ENCODE measurements around the gene NTRK2.
A peak's percentile ranks its signal among the peaks of the same experiment; 100 is the strongest.

NTRK2 gene

GRCh38 chr9:84686068-84686467 lies 16.5 kb downstream of the NTRK2 start:
- no peak for DNase-seq

DNA sequence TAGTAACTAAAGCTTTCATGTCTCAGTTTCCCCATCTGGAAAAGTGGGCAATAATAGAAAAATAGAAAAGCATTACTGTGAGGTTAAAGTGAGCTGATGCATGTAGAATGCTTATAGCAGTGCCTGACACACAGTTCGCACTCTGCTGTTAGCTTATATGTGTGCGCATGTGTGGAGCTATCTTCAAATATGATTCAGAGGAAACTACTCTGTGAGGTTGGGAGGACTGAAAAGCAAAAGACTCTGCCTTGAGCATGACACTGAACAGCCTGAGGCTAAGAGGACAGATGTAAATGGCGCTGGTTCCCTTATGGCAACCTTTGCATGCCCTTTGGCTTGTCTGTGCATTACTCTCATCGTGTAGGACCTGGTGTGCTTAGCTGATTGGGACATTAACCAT lies 19.4 kb downstream of the NTRK2 start:
- no peak for DNase-seq

GRCh38 chr9:84691634-84692033 lies 22.1 kb downstream of the NTRK2 start:
- no peak for DNase-seq

GRCh38 chr9:84694248-84694647 lies 24.7 kb downstream of the NTRK2 start:
- no peak for DNase-seq

GRCh38 chr9:84697042-84697441 lies 27.5 kb downstream of the NTRK2 start:
- DNase-seq, result no peak

- peak; percentile 21 for DNase-seq
Observed at GRCh38 chr9:84697509-84698114, 28.1 kb downstream of the NTRK2 start.

DNA sequence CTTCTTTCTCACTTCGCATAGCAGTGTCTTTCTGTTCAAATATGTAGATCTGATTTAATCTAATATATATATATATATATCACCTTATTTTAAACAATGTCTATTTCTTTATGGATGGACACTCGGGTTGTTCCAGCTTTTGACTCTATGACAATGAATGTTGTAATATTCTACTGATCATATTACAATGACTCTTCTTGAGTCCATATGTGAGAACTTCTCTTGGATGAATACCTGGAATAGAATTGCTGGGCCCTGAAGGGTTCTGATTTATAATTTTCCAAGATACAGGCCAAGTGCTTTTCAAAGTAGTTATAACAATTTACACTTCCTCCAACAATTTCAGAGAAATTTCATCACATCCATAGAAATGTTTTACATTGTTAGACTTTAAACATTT lies 28.8 kb downstream of the NTRK2 start:
- no peak for DNase-seq

- DNase-seq, result no peak
Observed at GRCh38 chr9:84699984-84700383, 30.5 kb downstream of the NTRK2 start.

GRCh38 chr9:84701801-84702200 lies 32.3 kb downstream of the NTRK2 start:
- no peak for DNase-seq

DNA sequence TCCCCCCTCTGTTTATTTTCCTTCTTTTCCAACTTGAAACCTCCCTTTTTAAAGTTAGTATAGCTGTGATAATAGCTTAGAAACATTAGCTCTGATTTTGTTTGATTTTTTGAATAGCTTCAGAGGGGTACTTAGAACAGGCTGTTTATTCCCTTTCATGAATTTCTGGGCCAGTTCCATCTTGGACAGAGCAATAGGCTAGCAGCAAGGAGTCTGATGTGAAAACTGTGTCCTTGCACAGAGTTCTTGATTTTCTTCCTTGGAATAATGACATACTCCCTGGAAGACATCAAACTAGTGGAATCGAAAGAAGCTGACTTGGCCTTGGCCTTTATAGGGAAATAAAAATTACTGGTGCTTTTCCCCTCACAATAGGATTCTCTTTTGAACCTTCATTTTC lies 32.9 kb downstream of the NTRK2 start:
- DNase-seq, result no peak

DNA sequence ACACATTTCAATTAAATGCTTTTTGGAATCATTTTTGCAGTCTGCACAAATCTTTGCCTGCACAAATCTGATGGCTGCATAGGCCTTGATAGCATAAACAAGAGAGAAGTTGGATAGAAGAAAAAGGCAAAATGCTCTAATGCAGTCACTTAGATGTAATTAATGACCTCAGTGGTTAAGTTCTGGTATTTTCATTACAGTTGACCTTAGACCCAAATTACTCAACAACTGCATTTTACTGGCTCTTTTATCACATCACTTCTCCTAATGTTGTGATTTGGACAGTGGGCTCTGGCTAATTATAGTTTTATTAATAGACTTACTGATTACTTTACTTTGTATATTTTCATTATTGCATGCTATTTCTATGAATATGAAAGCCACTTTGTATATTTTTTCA lies 34.3 kb downstream of the NTRK2 start:
- DNase-seq, result no peak

DNA sequence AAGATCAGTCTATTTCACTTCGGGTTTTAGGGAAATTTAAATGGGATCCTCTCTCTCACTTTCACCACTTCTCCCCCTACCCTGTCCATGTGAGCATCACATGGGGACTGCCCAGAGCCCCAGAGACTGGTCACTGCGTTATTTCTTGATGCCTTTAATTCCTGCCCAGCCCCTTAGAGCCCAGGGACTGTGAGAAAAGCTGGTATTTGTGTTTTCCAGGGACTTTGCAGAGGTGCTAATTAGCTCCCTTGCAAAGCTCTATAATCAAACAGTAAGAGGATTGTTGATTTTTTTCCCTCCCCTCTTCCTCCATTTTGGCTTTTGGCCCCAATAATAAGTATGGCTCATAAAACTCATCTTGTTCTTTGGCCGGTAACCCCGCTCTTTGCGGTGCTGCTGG lies 35.6 kb downstream of the NTRK2 start:
- DNase-seq, result no peak

- no peak for DNase-seq
Observed at GRCh38 chr9:84708400-84708799, 38.9 kb downstream of the NTRK2 start.

GRCh38 chr9:84709056-84709455 lies 39.5 kb downstream of the NTRK2 start:
- no peak for DNase-seq

DNA sequence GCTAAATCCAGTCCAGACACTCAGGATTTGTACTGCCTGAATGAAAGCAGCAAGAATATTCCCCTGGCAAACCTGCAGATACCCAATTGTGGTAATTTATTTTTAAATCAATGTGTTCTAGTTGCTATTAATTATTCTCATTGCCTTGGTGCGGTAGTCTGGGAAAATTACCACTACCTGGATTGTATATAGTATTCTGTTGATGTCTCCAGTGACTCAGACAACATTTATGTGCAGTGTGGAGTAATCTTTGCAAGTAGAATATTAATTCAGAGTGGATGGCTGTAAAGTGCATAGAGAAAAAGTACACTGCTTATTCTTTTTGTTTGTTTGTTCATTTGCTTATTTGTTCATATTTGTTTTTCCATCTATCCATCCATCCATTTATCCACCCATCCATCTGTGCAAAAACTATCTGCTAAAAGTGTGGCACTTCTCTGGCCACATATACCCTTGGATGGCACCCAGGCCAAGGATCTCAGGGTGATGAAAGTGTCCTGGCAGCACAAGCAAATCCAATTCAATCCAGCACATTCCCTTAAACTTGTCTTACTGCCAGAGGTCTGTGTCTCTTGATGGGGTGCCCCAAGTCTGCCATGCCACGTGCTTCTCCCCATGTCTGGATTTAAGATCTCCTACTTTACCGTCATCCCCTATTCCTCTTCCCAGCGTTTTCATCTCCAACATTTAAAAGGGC lies 41.3 kb downstream of the NTRK2 start:
- DNase-seq, result no peak

GRCh38 chr9:84711398-84711777 lies 41.9 kb downstream of the NTRK2 start:
- DNase-seq, result no peak

- DNase-seq, result no peak
Observed at GRCh38 chr9:84711936-84712335, 42.4 kb downstream of the NTRK2 start.

DNA sequence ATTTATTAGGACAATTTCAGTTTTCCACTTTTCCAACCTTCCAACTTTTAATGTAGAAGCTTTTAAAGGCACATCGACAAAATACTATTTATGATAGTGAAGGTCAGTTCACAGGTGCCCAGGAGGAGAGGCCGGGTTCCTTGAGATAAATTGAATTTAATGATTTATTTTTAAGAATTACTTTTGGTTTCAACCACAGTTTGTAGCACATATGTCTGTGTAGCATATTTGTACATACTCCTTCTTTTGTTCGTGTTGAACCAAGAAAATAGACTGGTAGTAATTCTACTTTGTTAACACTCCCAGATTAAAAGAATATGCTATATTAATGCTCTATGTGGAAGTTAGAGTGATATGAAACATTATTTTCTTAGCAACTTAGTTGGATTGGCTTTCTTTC lies 46.7 kb downstream of the NTRK2 start:
- DNase-seq, result no peak

- DNase-seq, result no peak
Observed at GRCh38 chr9:84718476-84718875, 48.9 kb downstream of the NTRK2 start.

- no peak for DNase-seq
Observed at GRCh38 chr9:84722388-84722989, 53.0 kb downstream of the NTRK2 start.

- DNase-seq, result no peak
Observed at GRCh38 chr9:84723426-84723825, 53.9 kb downstream of the NTRK2 start.

- DNase-seq, result no peak
Observed at GRCh38 chr9:84731696-84732095, 62.2 kb downstream of the NTRK2 start.

GRCh38 chr9:84736081-84736480 lies 66.6 kb downstream of the NTRK2 start:
- no peak for DNase-seq

GRCh38 chr9:84736536-84736935 lies 67.0 kb downstream of the NTRK2 start:
- DNase-seq, result no peak

DNA sequence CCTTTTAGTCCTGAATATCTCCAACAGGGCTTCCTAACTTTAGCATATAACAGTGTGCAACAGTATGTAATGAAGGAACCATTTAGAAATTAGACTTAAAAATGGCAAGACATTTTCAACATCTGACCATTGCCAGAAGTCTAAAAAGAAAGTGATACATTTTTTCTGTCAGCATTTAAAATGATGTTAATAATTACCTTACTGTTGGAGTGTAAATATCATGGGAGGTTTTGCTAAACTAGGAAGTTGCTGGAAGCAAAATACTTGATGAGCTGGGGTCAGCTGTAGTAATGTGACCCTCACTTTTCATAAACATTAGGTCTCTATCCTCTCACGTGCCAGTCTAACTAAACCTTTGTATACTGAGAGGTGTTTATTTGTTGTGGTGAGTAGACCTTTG lies 68.8 kb downstream of the NTRK2 start:
- DNase-seq, result no peak

Measured in T-helper 9 cell (primary cell).